Activated CD8-positive, alpha-beta T cell treated with anti-CD3 and anti-CD28 coated beads, Interleukin-2, amount 10 ng/mL, durations not matched to agents 7 days and 5 days (primary cell): ENCODE data around the gene ORMDL3. TPM values are rescaled to one million over a fixed set of nuclear protein-coding genes. Genes with fewer than 3 reads are reported as not detected.

Experiments
- ATAC-seq: fragments of 150-1000 bp; cut with Tn5 transposase; one replicate; pipeline ENCODE4 v1.10.0; 2021; ENCODE audit warnings: moderate library complexity
- CTCF ChIA-PET: fragments of 350-600 bp; sonication (Branson Sonifier 250); formaldehyde crosslinking; loops from one replicate; lab custom pipeline; 2021; ENCODE audit warnings: antibody characterized with exemption; lab: Charles Lee
- POLR2A ChIA-PET: fragments of 350-600 bp; sonication (Branson Sonifier 250); formaldehyde crosslinking; loops from one replicate; lab custom pipeline; 2021; ENCODE audit warnings: antibody characterized with exemption; lab: Charles Lee
- DNase-seq: peaks from one replicate; pipeline ENCODE4 v3.0.0-alpha.2; 2020
- H3K27ac Mint-ChIP-seq: one replicate; pipeline ENCODE4 v1.8.0; 2021; ENCODE audit warnings: mild to moderate bottlenecking, mixed read lengths
- H3K27me3 Mint-ChIP-seq: one replicate; pipeline ENCODE4 v1.8.0; 2021; ENCODE audit warnings: low read depth, mixed read lengths
- H3K36me3 Mint-ChIP-seq: one replicate; pipeline ENCODE4 v1.8.0; 2021; ENCODE audit warnings: low read depth, mixed read lengths
- H3K4me1 Mint-ChIP-seq: one replicate; pipeline ENCODE4 v1.8.0; 2021; ENCODE audit warnings: low read depth, mixed read lengths
- H3K4me3 Mint-ChIP-seq: one replicate; pipeline ENCODE4 v1.8.0; 2021; ENCODE audit warnings: mild to moderate bottlenecking, mixed read lengths
- H3K9me3 Mint-ChIP-seq: one replicate; pipeline ENCODE4 v1.8.0; 2022; ENCODE audit warnings: mixed read lengths; ENCODE audit not compliant: insufficient read depth
- total RNA-seq, 2 experiments: library from RNA; stranded (reverse); gene quantifications; one replicate each; pipeline ENCODE4 v1.2.3, GENCODE V29; 2021

Gene ORMDL3
- total RNA-seq, 2 experiments from 2014 or later: 151 to 168 TPM

GRCh38 chr17:39965017-39965699 lies 37.8 kb upstream of the ORMDL3 start:
- POLR2A ChIA-PET: interaction anchor here (0.6 to 1.9 kb wide), 2 partner anchors 13 to 15 kb away, joined by 3 to 7 read pairs; partner anchors contain the start of gene PSMD3
- H3K4me1 Mint-ChIP-seq: peaks cover 24% of the 10 kb centered on the region
- H3K27ac Mint-ChIP-seq: no peak overlapping the region
- no peaks in the 10 kb centered on the region for H3K9me3 Mint-ChIP-seq
- no peaks in the 10 kb centered on the region for H3K36me3 Mint-ChIP-seq
- peaks cover 12% of the 10 kb centered on the region for H3K27me3 Mint-ChIP-seq
- ATAC-seq: no peak
- CTCF ChIA-PET: interaction anchor here (1.2 to 4.2 kb wide), 2 partner anchors 10 to 15 kb away, joined by 3 to 26 read pairs; partner anchors contain the start of gene PSMD3
- no peak for DNase-seq
- no peak overlapping the region for H3K4me3 Mint-ChIP-seq

DNA sequence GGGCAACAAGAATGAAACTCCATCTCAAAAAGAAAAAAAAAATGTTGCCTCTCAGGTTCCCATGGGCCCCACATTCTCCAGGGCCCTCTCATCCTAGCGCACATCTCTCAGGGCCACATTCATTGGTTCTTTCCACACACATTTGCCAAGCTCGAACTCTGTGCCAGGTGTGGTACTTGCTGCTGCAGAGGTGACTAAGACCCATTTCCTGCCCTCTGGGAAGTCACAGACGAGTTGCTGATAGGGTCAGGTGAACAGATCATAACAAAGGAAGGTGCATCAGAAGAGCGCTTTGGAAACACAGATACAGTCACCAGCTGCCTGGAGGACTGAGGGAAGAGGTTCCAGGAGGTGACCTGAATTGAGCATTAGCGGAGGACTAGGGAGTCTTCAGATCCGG lies 36.4 kb upstream of the ORMDL3 start:
- peak; percentile 40 for DNase-seq
- ChIA-PET CTCF (interaction anchor here (1.4 to 4.2 kb wide), 2 partner anchors 16 to 25 kb away, joined by 5 to 26 read pairs; partner anchors contain the start of gene PSMD3), POLR2A (interaction anchor here (0.7 to 1.9 kb wide), 2 partner anchors 12 to 16 kb away, joined by 3 to 7 read pairs; partner anchors contain the start of gene PSMD3)
- H3K36me3 Mint-ChIP-seq: no peaks in the 10 kb centered on the region
- peak overlapping the region; percentile 41 for H3K27ac Mint-ChIP-seq
- H3K27me3 Mint-ChIP-seq: peaks cover 8% of the 10 kb centered on the region
- no peak overlapping the region for H3K4me3 Mint-ChIP-seq
- no peaks in the 10 kb centered on the region for H3K9me3 Mint-ChIP-seq
- ATAC-seq: peak; percentile 28
- H3K4me1 Mint-ChIP-seq: peaks cover 29% of the 10 kb centered on the region

DNA sequence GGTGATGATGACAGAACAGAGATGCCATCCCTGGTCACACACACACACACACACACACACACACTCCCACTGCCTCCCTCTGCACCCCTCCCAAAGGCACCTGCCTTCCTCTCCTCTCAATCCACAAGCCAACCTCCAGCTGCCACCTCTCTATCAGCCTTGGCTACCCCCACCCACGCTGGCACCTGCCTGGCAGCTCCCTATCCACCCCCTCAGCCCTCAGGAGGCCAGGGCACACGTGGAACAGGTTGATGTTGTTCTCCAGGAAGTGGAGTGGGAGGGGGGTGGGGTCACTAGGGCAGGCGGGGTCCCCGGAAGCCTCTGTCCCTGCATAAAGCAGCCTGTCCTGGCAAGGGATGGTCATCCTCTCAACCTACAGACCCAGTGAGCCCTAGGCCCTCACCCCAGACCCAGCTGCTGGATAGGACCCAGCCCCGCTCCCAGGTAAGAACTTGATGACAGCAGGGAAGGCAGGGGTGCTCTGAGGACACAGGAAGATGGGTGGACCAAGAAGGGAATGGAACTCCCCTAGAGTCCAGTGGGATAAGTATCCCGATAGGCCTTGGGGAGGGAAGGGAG lies 35.3 kb upstream of the ORMDL3 start, which contains the start of gene GSDMA:
Gene GSDMA (plus strand): TSS at position 363 of the 579 bp plus-strand sequence. CDS start 2,684 bp downstream, outside the sequence.
- H3K9me3 Mint-ChIP-seq: no peaks in the 10 kb centered on the region
- peaks cover 30% of the 10 kb centered on the region for H3K4me1 Mint-ChIP-seq
- ATAC-seq (no peak), DNase-seq (no peak)
- H3K4me3 Mint-ChIP-seq: peak within 1 kb of the TSS; percentile 34
- ChIA-PET CTCF (interaction anchor here (0.9 to 4.2 kb wide), 2 partner anchors 18 to 144 kb away, joined by 3 to 26 read pairs; partner anchors contain the start of gene PSMD3), POLR2A (interaction anchor here (1.5 kb wide), 1 partner anchor 18 kb away, joined by 5 read pairs; the partner anchor contains the start of gene PSMD3)
- peak within 1 kb of the TSS; percentile 78 for H3K27ac Mint-ChIP-seq
- no peaks in the 10 kb centered on the region for H3K36me3 Mint-ChIP-seq
- peaks cover 4% of the 10 kb centered on the region for H3K27me3 Mint-ChIP-seq

- Mint-ChIP-seq H3K27ac (no peak overlapping the region), H3K27me3 (peaks cover 4% of the 10 kb centered on the region), H3K9me3 (no peaks in the 10 kb centered on the region), H3K4me3 (no peak overlapping the region), H3K4me1 (peaks cover 30% of the 10 kb centered on the region), H3K36me3 (no peaks in the 10 kb centered on the region)
- CTCF ChIA-PET: interaction anchor here (3.9 to 9.2 kb wide), 2 partner anchors 16 to 20 kb away, joined by 19 to 115 read pairs; partner anchors contain the start of gene PSMD3
- no peak for DNase-seq
- ATAC-seq: no peak
- POLR2A ChIA-PET: no interaction called here
Observed at GRCh38 chr17:39960524-39961041, 33.2 kb upstream of the ORMDL3 start.

- no peak overlapping the region for H3K4me3 Mint-ChIP-seq
- H3K27ac Mint-ChIP-seq: no peak overlapping the region
- DNase-seq (no peak), ATAC-seq (no peak)
- ChIA-PET CTCF (interaction anchor here (1.0 to 9.2 kb wide), 2 partner anchors 25 to 156 kb away, joined by 4 to 115 read pairs; partner anchors contain the start of gene PSMD3), POLR2A (interaction anchor here (1.0 kb wide), 1 partner anchor 30 kb away, joined by 3 read pairs; no protein-coding TSS in a partner anchor)
- peaks cover 21% of the 10 kb centered on the region for H3K4me1 Mint-ChIP-seq
- H3K27me3 Mint-ChIP-seq: peaks cover 2% of the 10 kb centered on the region
- no peaks in the 10 kb centered on the region for H3K36me3 Mint-ChIP-seq
- H3K9me3 Mint-ChIP-seq: no peaks in the 10 kb centered on the region
Observed at GRCh38 chr17:39955726-39956225, 28.4 kb upstream of the ORMDL3 start.

- ATAC-seq (no peak), DNase-seq (no peak)
- H3K9me3 Mint-ChIP-seq: no peaks in the 10 kb centered on the region
- H3K36me3 Mint-ChIP-seq: no peaks in the 10 kb centered on the region
- peaks cover 24% of the 10 kb centered on the region for H3K4me1 Mint-ChIP-seq
- no peak overlapping the region for H3K27ac Mint-ChIP-seq
- peaks cover 2% of the 10 kb centered on the region for H3K27me3 Mint-ChIP-seq
- ChIA-PET POLR2A (interaction anchor here (1.1 to 2.4 kb wide), 3 partner anchors 25 to 28 kb away, joined by 3 to 16 read pairs (median 6); partner anchors contain the start of genes ORMDL3 and PSMD3), CTCF (interaction anchor here (0.7 to 9.2 kb wide), 3 partner anchors 26 to 224 kb away, joined by 3 to 115 read pairs (median 3); partner anchors contain the start of genes MIEN1 and PSMD3)
- H3K4me3 Mint-ChIP-seq: no peak overlapping the region
Observed at GRCh38 chr17:39954876-39955275, 27.5 kb upstream of the ORMDL3 start.

DNA sequence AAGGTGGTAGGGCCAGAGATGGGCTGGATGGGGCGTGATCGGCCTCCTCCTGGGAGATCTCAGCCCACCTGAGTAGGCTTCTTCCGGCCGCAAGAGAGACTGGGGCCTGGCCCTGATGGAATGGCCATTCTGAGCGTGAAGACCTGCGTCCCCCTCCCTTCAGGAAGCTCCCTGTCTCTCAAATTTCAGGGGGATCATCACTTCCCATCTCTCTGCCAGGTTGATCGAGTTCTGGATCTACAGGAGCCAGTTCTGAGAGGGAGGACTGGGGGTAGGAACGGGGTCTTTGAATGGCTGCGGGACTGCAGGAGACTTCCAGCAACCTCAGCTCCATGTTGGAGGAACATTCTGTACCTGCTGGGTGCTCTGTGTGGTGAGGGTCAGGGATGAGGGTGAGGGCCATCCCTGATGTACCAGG lies 26.1 kb upstream of the ORMDL3 start:
- H3K4me1 Mint-ChIP-seq: peaks cover 25% of the 10 kb centered on the region
- no peaks in the 10 kb centered on the region for H3K36me3 Mint-ChIP-seq
- peak overlapping the region; percentile 88 for H3K27ac Mint-ChIP-seq
- peak overlapping the region; percentile 77 for H3K4me3 Mint-ChIP-seq
- ATAC-seq (no peak), DNase-seq (no peak)
- H3K9me3 Mint-ChIP-seq: no peaks in the 10 kb centered on the region
- H3K27me3 Mint-ChIP-seq: peaks cover 2% of the 10 kb centered on the region
- ChIA-PET CTCF (interaction anchor here (1.5 to 9.2 kb wide), 2 partner anchors 27 to 215 kb away, joined by 3 to 115 read pairs; partner anchors contain the start of gene PSMD3), POLR2A (interaction anchor here (0.7 to 2.4 kb wide), 3 partner anchors 12 to 27 kb away, joined by 4 to 16 read pairs (median 6); partner anchors contain the start of genes ORMDL3 and PSMD3)

GRCh38 chr17:39952680-39953470 lies 25.5 kb upstream of the ORMDL3 start:
- Mint-ChIP-seq H3K27ac (peak overlapping the region; percentile 88), H3K9me3 (no peaks in the 10 kb centered on the region), H3K4me3 (peak overlapping the region; percentile 77), H3K36me3 (no peaks in the 10 kb centered on the region), H3K4me1 (peaks cover 29% of the 10 kb centered on the region), H3K27me3 (peaks cover 2% of the 10 kb centered on the region)
- POLR2A ChIA-PET: interaction anchor here (2.0 to 2.4 kb wide), 2 partner anchors 26 to 27 kb away, joined by 6 to 16 read pairs; partner anchors contain the start of genes ORMDL3 and PSMD3
- ATAC-seq: peak; percentile 86
- CTCF ChIA-PET: interaction anchor here (1.5 to 9.2 kb wide), 2 partner anchors 28 to 216 kb away, joined by 3 to 115 read pairs; partner anchors contain the start of gene PSMD3
- peak; percentile 97 for DNase-seq

- ATAC-seq (no peak), DNase-seq (no peak)
- ChIA-PET CTCF (interaction anchor here (1.5 kb wide), 1 partner anchor 216 kb away, joined by 3 read pairs; no protein-coding TSS in a partner anchor), POLR2A (interaction anchor here (0.6 kb wide), 1 partner anchor 36 kb away, joined by 3 read pairs; no protein-coding TSS in a partner anchor)
- H3K9me3 Mint-ChIP-seq: no peaks in the 10 kb centered on the region
- peak overlapping the region; percentile 61 for H3K4me3 Mint-ChIP-seq
- no peaks in the 10 kb centered on the region for H3K36me3 Mint-ChIP-seq
- peaks cover 36% of the 10 kb centered on the region for H3K4me1 Mint-ChIP-seq
- H3K27me3 Mint-ChIP-seq: peaks cover 2% of the 10 kb centered on the region
- no peak overlapping the region for H3K27ac Mint-ChIP-seq
Observed at GRCh38 chr17:39951924-39952679, 24.7 kb upstream of the ORMDL3 start.
